ENCODE measurements around the gene RIBC1.
"Not testable (repeated sequence)": the region's sequence is repeated elsewhere in the genome, so short reads cannot be mapped to it uniquely, and the experiment has no call there.

RIBC1 gene

DNA sequence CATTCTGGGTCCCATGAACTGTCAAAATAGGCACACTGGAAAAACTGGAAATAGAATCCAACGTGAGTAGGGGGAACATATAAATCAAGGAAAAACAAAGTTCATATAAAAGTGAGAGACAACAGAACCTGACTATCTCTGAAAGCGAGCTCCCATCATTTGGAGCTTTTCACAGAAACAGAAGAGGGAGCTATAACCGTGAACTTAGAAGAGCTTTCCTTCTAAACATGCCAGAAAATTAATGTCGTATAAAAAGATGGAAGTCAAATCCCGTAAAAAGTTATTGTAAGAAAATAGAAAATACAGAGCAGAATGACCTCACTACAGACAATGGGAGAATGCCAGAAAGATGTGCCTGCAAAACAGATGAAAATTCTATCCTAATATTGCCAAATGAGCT lies 35.4 kb downstream of the RIBC1 start:
- Histone ChIP-seq H3K9me3 (ENCODE audit: low read length) (no peaks in the 10 kb centered on the region), H3K27me3 (ENCODE audit: control insufficient read depth in 1 of 2, insufficient read depth in 2 of 2, low read length in 2 of 2) (peaks cover 0 to 8% of the 10 kb centered on the region in 2 donors), H3K9ac (ENCODE audit: low read length) (no peak overlapping the region), H3K36me3 (ENCODE audit: insufficient read depth, low read length) (no peaks in the 10 kb centered on the region), H3K4me3 (ENCODE audit: low read depth in 1 of 2, low read length in 2 of 2) (no peak overlapping the region), H3K4me1 (ENCODE audit: insufficient read depth, low read length) (no peaks in the 10 kb centered on the region), H3K27ac (ENCODE audit: low read depth, low read length) (no peak overlapping the region)

GRCh38 chrX:53468659-53469058 lies 46.0 kb downstream of the RIBC1 start:
- H3K36me3 ChIP-seq (ENCODE audit: insufficient read depth, low read length); H3K27me3 ChIP-seq (ENCODE audit: control insufficient read depth in 1 of 2, insufficient read depth in 2 of 2, low read length in 2 of 2); H3K4me3 ChIP-seq (ENCODE audit: low read depth in 1 of 2, low read length in 2 of 2); H3K4me1 ChIP-seq (ENCODE audit: insufficient read depth, low read length); H3K27ac ChIP-seq (ENCODE audit: low read depth, low read length); H3K9ac ChIP-seq (ENCODE audit: low read length); H3K9me3 ChIP-seq (ENCODE audit: low read length): not testable (repeated sequence)

DNA sequence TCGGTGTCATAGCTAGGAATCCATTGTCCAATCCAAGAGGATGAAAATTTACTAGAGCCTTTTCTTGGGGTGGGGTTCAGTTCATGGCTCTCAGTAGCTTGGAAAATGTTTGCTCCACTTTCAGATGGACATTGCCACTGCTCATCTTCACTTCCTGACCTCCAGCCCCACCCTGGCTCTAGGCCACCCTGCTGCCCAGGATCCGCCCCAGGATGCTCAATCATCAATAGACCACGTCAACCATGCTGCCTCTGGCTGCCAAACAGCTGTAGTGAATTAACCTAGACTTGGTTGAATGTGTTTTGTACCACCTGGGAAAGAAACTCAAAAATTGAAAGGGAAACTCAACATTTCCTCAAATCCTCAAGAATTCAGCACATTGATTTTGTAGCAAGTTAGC lies 48.7 kb downstream of the RIBC1 start:
- no peak overlapping the region for H3K9ac ChIP-seq (ENCODE audit: low read length)
- H3K27ac ChIP-seq (ENCODE audit: low read depth, low read length) = no peak overlapping the region
- H3K4me1 ChIP-seq (ENCODE audit: insufficient read depth, low read length) = no peaks in the 10 kb centered on the region
- peaks cover 0 to 9% of the 10 kb centered on the region in 2 donors for H3K27me3 ChIP-seq (ENCODE audit: control insufficient read depth in 1 of 2, insufficient read depth in 2 of 2, low read length in 2 of 2)
- no peaks in the 10 kb centered on the region for H3K9me3 ChIP-seq (ENCODE audit: low read length)
- H3K4me3 ChIP-seq (ENCODE audit: low read depth in 1 of 2, low read length in 2 of 2) = no peak overlapping the region
- no peaks in the 10 kb centered on the region for H3K36me3 ChIP-seq (ENCODE audit: insufficient read depth, low read length)

DNA sequence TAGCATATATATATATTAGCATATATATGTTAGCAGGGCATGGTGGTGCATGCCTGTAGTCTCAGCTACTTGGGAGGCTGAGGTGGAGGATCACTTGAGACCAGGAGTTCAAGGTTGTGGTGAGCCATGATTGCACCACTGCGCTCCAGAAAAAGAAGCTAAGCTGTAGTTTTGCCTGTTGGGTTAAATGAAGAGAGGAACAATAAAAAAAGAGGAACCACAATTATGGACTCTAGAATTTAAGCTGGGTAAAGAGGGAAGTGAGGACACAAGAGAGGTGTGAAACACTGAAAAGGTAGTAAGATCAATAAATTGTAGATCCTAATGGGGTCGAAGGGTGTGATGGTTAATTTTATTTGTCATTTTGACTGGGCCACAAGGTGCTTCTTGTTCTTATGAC lies 52.0 kb downstream of the RIBC1 start:
- Histone ChIP-seq H3K27me3 (ENCODE audit: control insufficient read depth in 1 of 2, insufficient read depth in 2 of 2, low read length in 2 of 2) (peaks cover 0 to 16% of the 10 kb centered on the region in 2 donors), H3K36me3 (ENCODE audit: insufficient read depth, low read length) (no peaks in the 10 kb centered on the region)

GRCh38 chrX:53476371-53476770 lies 53.7 kb downstream of the RIBC1 start:
- Histone ChIP-seq H3K4me3 (ENCODE audit: low read depth in 1 of 2, low read length in 2 of 2) (no peak overlapping the region), H3K36me3 (ENCODE audit: insufficient read depth, low read length) (no peaks in the 10 kb centered on the region), H3K4me1 (ENCODE audit: insufficient read depth, low read length) (no peaks in the 10 kb centered on the region), H3K27ac (ENCODE audit: low read depth, low read length) (no peak overlapping the region), H3K9ac (ENCODE audit: low read length) (no peak overlapping the region), H3K27me3 (ENCODE audit: control insufficient read depth in 1 of 2, insufficient read depth in 2 of 2, low read length in 2 of 2) (peaks cover 0 to 23% of the 10 kb centered on the region in 2 donors), H3K9me3 (ENCODE audit: low read length) (no peaks in the 10 kb centered on the region)

More for the DNA sequence above, 52.0 kb downstream of the RIBC1 start:
- no peak overlapping the region for H3K9ac ChIP-seq (ENCODE audit: low read length)
- H3K4me1 ChIP-seq (ENCODE audit: insufficient read depth, low read length) = no peaks in the 10 kb centered on the region
- no peak overlapping the region for H3K4me3 ChIP-seq (ENCODE audit: low read depth in 1 of 2, low read length in 2 of 2)
- H3K27ac ChIP-seq (ENCODE audit: low read depth, low read length) = no peak overlapping the region
- no peaks in the 10 kb centered on the region for H3K9me3 ChIP-seq (ENCODE audit: low read length)

- peaks cover 0 to 17% of the 10 kb centered on the region in 2 donors for H3K27me3 ChIP-seq (ENCODE audit: control insufficient read depth in 1 of 2, insufficient read depth in 2 of 2, low read length in 2 of 2)
- no peak overlapping the region for H3K4me3 ChIP-seq (ENCODE audit: low read depth in 1 of 2, low read length in 2 of 2)
- H3K36me3 ChIP-seq (ENCODE audit: insufficient read depth, low read length) = no peaks in the 10 kb centered on the region
- no peak overlapping the region for H3K27ac ChIP-seq (ENCODE audit: low read depth, low read length)
- H3K9me3 ChIP-seq (ENCODE audit: low read length) = peaks cover 6% of the 10 kb centered on the region
- H3K4me1 ChIP-seq (ENCODE audit: insufficient read depth, low read length) = no peaks in the 10 kb centered on the region
- no peak overlapping the region for H3K9ac ChIP-seq (ENCODE audit: low read length)
Measured at GRCh38 chrX:53479301-53479700, 56.6 kb downstream of the RIBC1 start.

All from muscle layer of colon (tissue), 2 donors.